NCI-H526 (cell line): ENCODE measurements around the gene NSUN4.
"Not testable (repeated sequence)": the region's sequence is repeated elsewhere in the genome, so short reads cannot be mapped to it uniquely, and the experiment has no call there.

Source experiments
- DNase-seq, 2 experiments: peaks; one replicate each; lab custom pipeline; 2025; lab: John Stamatoyannopoulos, UW

NSUN4 gene

DNA sequence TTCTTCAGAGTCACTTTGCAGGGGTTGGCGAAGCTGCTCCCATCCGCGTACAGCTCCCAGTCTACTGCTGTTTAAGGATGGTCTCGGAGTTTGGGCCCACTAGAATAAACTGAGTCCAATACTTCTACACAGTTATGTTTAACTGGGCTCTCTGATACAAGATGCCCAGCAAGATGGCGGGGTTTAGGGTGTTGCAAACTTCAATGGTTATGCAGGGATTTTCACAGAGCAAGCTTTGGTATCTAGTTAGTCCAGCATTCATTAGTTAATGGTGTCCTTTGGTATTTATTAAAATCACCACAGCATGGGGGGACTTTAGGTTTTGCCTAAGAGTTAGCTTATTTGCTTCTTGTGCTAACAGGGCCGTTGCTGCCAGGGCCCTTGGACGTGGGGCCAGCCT, 12.4 kb upstream of the NSUN4 start:
- DNase-seq = not testable (repeated sequence)

DNA sequence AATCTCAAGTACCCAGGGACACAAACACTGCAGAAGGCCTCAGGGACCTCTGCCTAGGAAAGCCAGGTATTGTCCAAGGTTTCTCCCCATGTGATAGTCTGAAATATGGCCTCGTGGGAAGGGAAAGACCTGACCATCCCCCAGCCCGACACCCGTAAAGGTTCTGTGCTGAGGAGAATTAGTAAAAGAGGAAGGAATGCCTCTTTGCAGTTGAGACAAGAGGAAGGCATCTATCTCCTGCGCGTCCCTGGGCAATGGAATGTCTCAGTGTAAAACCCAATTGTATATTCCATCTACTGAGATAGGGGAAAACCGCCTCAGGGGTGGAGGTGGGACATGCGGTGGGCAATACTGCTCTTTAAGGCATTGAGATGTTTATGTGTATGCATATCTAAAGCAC, 10.8 kb upstream of the NSUN4 start:
- not testable (repeated sequence) for DNase-seq

- not testable (repeated sequence) for DNase-seq
Observed at GRCh38 chr1:46330381-46330780, 10.2 kb upstream of the NSUN4 start.

GRCh38 chr1:46331786-46332540, 8.6 kb upstream of the NSUN4 start:
- DNase-seq = not testable (repeated sequence)

GRCh38 chr1:46333300-46334029, 7.1 kb upstream of the NSUN4 start:
- DNase-seq = peak; percentile 97 to 98

- DNase-seq = no peak
Observed at GRCh38 chr1:46334030-46334384, 6.6 kb upstream of the NSUN4 start.

- no peak for DNase-seq
Observed at GRCh38 chr1:46335081-46335480, 5.5 kb upstream of the NSUN4 start.

DNA sequence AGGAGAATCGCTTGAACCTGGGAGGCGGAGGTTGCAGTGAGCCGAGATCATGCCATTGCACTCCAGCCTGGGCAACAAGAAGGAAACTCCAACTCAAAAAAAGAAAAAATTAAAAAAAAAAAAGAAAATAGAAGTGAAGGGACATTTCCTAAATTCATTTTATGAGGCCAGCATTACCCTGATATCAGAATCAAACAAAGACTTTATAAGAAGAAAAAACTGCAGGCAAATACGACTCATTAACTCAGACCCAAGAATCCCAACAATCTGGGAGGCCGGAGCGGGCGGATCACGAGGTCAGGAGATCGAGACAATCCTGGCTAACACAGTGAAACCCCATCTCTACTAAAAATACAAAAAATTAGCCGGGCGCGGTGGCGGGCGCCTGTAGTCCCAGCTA, 3.2 kb upstream of the NSUN4 start:
- DNase-seq = not testable (repeated sequence)

GRCh38 chr1:46341222-46342083, 846 bp downstream of the NSUN4 start:
- DNase-seq = no peak

DNA sequence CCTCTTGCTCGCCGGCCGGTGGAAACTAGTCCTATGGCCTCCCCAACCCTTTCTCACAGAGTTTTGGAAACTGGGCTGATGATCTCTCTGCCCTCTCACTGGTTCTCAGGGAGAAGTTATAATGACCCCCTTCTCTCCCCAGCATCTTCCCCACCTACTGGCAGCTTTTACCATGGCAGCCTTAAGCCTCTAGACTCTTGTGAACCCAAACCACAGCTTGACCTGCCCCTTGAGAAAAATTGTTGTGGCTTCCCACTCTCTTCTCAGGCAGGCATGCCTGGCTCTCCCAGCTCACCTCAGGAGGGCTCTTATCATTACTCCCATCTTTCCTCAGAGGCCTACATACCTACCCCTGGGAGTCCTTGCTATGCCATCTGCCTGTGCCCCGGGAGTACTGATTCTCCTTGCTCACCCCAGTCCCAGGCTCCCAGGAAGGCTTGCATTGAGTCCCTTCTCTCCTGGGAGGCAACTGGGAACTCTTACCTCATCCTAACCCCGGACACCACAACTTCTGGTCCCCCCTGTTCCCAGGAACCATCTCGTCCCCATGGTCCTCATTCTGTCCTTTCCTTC, 1.6 kb downstream of the NSUN4 start:
- DNase-seq = no peak

DNA sequence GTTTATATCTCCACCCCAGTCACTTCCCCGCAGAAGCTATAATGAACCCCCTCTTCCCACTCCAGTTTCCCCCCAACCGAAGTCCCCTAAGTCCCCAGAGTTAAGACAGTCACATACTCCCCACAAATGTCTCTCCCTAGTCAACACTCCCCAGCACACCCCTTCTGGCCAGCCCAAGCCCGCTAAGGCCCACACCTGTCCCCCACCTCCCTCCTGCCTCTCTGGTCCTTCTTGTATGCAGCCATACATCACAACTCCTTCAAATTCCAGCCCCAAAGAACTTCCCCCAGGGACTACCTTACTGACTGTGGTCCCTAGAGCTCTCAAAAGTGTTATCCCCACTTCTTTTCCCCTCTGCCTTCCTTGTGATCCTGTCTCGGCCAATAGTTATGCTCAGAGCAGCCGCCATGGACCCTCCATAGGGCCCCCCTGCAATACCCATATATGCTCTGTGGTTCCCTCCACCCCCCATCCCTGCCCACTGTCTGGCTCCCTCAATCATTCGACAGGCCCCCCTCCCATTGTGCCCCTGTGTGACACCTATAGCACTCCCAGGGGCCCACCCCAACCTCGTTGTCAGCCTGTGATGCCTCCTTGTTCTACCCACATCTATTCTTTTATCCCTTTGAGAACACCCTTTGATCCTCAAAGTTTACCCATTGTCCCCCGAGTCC, 2.2 kb downstream of the NSUN4 start:
- DNase-seq = no peak

DNA sequence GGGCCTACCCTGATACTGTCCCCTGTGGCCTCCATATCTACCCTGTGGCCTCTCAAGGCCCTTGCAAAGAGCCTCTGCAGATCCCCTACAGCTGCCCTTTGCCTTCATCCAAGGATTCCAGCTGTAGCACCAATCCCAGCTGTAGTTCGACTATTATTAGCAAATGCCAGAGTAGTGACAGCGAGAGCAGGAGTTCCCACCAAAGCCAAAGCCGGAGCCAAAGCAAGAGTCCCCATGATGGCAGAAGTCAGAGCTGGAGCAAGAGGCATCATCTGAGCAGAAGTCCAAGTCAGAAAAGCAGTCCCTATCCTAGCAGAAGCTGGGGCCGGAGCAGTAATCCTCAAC, 2.7 kb downstream of the NSUN4 start:
- no peak for DNase-seq

DNA sequence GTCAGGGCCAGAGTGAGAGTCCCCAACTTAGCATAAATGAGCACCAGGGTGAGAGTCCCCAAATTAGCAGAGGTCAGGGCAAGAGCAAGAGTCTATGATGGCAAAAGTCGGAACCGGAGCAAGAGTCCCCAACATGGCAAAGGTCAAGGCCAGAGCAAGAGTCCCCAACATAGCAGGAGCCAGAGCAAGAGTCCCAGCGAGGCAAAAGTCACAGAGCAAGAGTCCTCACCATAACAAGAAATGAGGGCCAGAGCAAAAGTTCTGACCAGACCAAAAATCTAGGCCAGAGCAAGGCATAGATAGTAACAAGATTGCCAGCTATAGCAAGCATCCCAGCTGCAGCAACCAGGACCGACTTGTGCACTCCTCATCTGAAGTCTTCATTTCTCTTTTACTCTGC, 3.1 kb downstream of the NSUN4 start:
- DNase-seq = no peak

DNA sequence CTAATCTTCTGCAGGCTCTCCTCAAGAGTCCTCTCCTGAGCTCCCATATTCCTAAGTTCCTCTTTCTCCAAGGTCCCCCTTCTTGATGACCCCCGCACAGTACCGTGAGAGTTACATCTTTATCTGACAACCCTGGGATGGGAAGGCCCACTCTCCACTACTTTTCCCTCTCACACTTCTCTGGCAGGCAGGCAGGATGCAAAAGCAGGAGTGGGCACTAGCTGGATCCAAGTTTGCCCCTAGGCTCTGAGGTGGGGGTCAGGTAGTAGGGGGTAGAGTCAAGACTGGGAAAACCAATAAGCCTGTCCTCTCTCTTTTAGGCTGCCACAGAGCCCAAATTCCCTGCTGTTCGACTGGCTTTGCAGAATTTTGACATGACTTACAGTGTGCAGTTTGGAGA, 3.9 kb downstream of the NSUN4 start:
- DNase-seq = no peak

GRCh38 chr1:46345281-46345680, 4.7 kb downstream of the NSUN4 start:
- no peak for DNase-seq

GRCh38 chr1:46352363-46352762, 11.8 kb downstream of the NSUN4 start:
- DNase-seq = no peak

DNA sequence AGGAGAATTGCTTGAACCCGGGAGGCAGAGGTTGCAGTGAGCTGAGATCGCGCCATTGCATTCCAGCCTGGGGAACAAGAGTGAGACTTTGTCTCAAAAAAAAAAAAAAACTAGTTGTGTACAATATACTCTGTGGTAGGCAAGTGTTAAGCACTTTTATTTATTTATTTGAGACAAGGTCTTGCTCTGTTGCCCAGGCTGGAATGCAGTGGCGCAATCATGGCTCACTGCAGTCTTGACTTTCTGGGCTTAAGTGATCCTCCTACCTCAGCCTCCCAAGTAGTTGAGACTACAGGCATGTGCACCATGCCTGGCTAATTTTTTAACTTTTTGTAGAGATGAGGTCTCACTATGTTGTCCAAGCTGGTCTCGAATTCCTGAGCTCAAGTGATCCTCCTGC, 15.3 kb downstream of the NSUN4 start:
- DNase-seq = not testable (repeated sequence)

DNA sequence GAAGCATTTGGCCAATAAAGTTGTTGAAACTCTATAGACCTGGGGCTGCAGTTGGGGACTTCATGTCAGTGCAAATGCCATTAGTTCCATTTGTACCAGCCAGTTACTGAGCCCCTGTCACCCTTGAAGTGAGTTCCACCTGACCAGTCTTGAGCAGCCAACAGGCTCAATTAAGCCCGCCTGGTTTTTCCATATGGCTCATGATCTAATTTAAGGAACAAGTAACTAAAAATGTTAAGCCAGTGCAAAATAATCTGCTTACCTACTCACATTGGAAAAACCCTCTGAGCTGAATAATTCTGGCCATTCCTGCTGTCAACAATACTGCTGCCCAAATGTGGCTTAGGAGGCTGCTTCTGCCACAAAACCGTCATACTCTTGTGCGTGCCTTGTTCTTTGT, 21.6 kb downstream of the NSUN4 start:
- DNase-seq = no peak

DNA sequence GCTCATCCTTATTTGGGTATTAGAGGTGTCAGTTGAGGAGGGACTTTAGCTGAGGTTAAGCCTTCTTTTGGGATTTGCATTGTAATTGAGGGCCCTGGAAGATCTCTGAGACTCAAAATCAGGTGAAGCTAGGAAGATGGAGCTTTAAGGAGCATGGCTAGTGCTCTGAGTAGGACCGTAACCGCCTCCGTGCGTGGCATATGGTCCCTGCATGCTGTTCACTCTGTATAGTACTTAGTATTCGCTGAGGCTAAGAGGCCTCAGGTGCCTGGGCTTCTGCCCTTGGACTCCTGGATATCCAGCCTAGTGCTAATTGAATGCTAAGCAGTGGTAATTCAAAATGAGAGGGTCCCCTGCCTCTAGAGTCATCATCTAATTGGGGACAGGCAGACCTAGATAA, 22.5 kb downstream of the NSUN4 start:
- no peak for DNase-seq

GRCh38 chr1:46364612-46365011, 24.0 kb downstream of the NSUN4 start:
- DNase-seq = no peak

DNA sequence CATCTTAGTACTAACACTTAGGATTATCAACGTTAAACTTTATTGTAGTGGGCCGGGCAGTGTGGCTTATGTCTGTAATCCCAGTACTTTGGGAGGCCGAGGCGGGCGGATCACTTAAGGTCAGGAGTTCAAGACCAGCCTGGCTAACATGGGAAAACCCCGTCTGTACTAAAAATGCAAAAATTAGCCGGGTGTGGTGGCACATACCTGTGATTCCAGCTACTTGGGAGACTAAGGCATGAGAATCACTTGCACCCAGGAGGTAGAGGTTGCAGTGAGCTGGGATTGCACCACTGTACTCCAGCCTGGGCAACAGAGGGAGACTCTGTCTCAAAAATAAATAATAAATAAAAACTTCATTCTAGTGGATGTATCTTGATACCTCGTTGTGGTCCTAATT, 25.2 kb downstream of the NSUN4 start:
- not testable (repeated sequence) for DNase-seq

DNA sequence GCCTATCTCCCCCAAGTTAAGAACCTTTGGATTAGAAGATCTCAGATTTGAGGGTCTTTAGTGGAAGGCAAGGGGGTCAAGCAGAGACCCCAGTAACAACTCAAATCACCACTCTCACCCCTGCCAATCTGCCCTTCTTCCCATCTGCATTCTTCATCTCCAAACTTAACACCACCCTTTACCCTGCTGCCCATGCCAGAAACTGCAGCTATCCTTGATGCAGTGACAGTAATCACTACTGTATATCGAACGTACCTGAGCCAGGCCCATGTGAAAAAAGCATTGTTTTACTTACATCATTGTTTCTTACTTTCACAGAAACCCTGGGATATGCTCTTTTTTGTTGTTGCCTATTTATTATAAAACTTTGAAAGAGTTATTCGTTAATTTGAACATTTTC, 26.5 kb downstream of the NSUN4 start:
- no peak for DNase-seq
